H1 (cell line): Measurements from ENCODE around the gene TMEM125. TPM values are rescaled to one million over a fixed set of nuclear protein-coding genes. Genes with fewer than 3 reads are reported as not detected.

Source experiments
- CTCF ChIA-PET: fragments of 300-600 bp; sonication (Branson Sonifier 250); formaldehyde crosslinking; loops from one replicate; lab custom pipeline; 2021; ENCODE audit not compliant: partially characterized antibody; lab: Charles Lee
- POLR2A ChIA-PET: fragments of 300-600 bp; sonication (Branson Sonifier 250); formaldehyde crosslinking; loops from one replicate; lab custom pipeline; 2021; ENCODE audit warnings: inconsistent platforms; ENCODE audit not compliant: partially characterized antibody; lab: Charles Lee
- DNase-seq, 2 experiments: peaks; one replicate each; pipeline versions ENCODE4 v3.0.0 to v3.0.0-alpha.2; 2010 to 2022; ENCODE audit warnings: low spot score in 2 of 2, low read depth in 1 of 2, mixed read lengths in 1 of 2
- FAIRE-seq: peaks from 2 replicates; lab custom pipeline; 2011; peaks lifted over from hg19 to GRCh38; lab: Jason Lieb, UNC
- H2AFZ ChIP-seq: 2 replicates; pipeline ENCODE4 v1.8.1; 2012; ENCODE audit warnings: low read length, inconsistent platforms
- H2AK5ac ChIP-seq: 2 replicates; pipeline ENCODE4 v1.6.1; 2013; ENCODE audit warnings: low read depth, low read length
- H2BK120ac ChIP-seq: replicated peaks from 2 replicates; pipeline ENCODE3; 2013; ENCODE audit warnings: low read depth, low read length, inconsistent platforms
- H2BK12ac ChIP-seq: 2 replicates; pipeline ENCODE4 v1.6.1; 2013; ENCODE audit warnings: low read depth, low read length
- H2BK15ac ChIP-seq: 2 replicates; pipeline ENCODE4 v1.6.1; 2013; ENCODE audit warnings: low read length
- H2BK20ac ChIP-seq: 2 replicates; pipeline ENCODE4 v1.6.1; 2013; ENCODE audit warnings: low read length
- H2BK5ac ChIP-seq: 2 replicates; pipeline ENCODE4 v1.6.1; 2013; ENCODE audit warnings: low read depth, low read length
- H3K14ac ChIP-seq: 2 replicates; pipeline ENCODE4 v1.6.1; 2013; ENCODE audit warnings: inconsistent platforms; ENCODE audit not compliant: insufficient read length
- H3K18ac ChIP-seq: 2 replicates; pipeline ENCODE4 v1.6.1; 2013; ENCODE audit warnings: low read length; ENCODE audit errors: extremely low read depth
- H3K23ac ChIP-seq: 2 replicates; pipeline ENCODE4 v1.6.1; 2013; ENCODE audit warnings: inconsistent platforms; ENCODE audit not compliant: insufficient read length
- H3K23me2 ChIP-seq: 2 replicates; pipeline ENCODE4 v1.6.1; 2013; ENCODE audit warnings: low read depth, low read length
- H3K27ac ChIP-seq: 2 replicates; pipeline ENCODE4 v1.6.1; 2011; ENCODE audit warnings: low read depth, low read length, inconsistent platforms
- H3K27me3 ChIP-seq, 4 experiments: replicated peaks in 1 of 4; 1 replicate in 1 of 4; 2 replicates in 3 of 4; pipeline versions ENCODE4 v1.6.1 to v1.8.1; 2011 to 2013; ENCODE audit warnings: low read length in 3 of 4, mild to moderate bottlenecking in 3 of 4, inconsistent platforms in 2 of 4, mixed read lengths in 2 of 4, moderate library complexity in 1 of 4; ENCODE audit not compliant: control insufficient read depth in 3 of 4, insufficient read depth in 3 of 4; ENCODE audit errors: extremely low read depth in 1 of 4
- H3K36me3 ChIP-seq, 4 experiments: 2 replicates each; pipeline versions ENCODE4 v1.6.1 to v1.8.1; 2011 to 2013; ENCODE audit warnings: mild to moderate bottlenecking in 4 of 4, low read length in 3 of 4, moderate library complexity in 2 of 4, control low read depth in 1 of 4, inconsistent platforms in 1 of 4; ENCODE audit not compliant: insufficient read depth in 4 of 4, control insufficient read depth in 2 of 4
- H3K4ac ChIP-seq: replicated peaks from 2 replicates; pipeline ENCODE3; 2013; ENCODE audit warnings: low read length, low read depth, mixed read lengths, inconsistent platforms; ENCODE audit not compliant: insufficient read length
- H3K4me1 ChIP-seq, 4 experiments: replicated peaks in 1 of 4; 1 replicate in 1 of 4; 2 replicates in 3 of 4; pipeline versions ENCODE4 v1.6.1 to v1.8.1; 2011 to 2013; ENCODE audit warnings: low read length in 3 of 4, inconsistent platforms in 2 of 4, mixed read lengths in 1 of 4; ENCODE audit not compliant: insufficient read depth in 4 of 4, control insufficient read depth in 3 of 4
- H3K4me2 ChIP-seq, 2 experiments: 2 replicates each; pipeline versions ENCODE4 v1.6.1 to v1.8.1; 2011 to 2013; ENCODE audit warnings: low read depth in 2 of 2, low read length in 2 of 2, control low read depth in 1 of 2, inconsistent platforms in 1 of 2, mild to moderate bottlenecking in 1 of 2; ENCODE audit not compliant: insufficient read depth in 1 of 2
- H3K4me3 ChIP-seq, 4 experiments: fragments of 200-600, 300-600 bp in 1 of 4; sonication (generic), shearing (Covaris generic), sonication (Bioruptor Twin) in 1 of 4; 2 replicates each; pipeline versions ENCODE4 v1.5.1 to v1.8.1; 2011 to 2016; ENCODE audit warnings: low read length in 4 of 4, low read depth in 3 of 4, control low read depth in 2 of 4, inconsistent platforms in 2 of 4, mild to moderate bottlenecking in 2 of 4, mixed read lengths in 1 of 4, moderate library complexity in 1 of 4; ENCODE audit not compliant: insufficient read depth in 2 of 4; ENCODE audit errors: extremely low read depth in 1 of 4
- H3K56ac ChIP-seq: replicated peaks from 2 replicates; pipeline ENCODE3; 2013; ENCODE audit warnings: low read depth, mild to moderate bottlenecking, mixed read lengths, low read length, inconsistent platforms; ENCODE audit not compliant: insufficient read length
- H3K79me1 ChIP-seq: 2 replicates; pipeline ENCODE4 v1.6.1; 2013; ENCODE audit warnings: low read depth, low read length, control low read depth
- H3K79me2 ChIP-seq, 2 experiments: 2 replicates each; pipeline versions ENCODE4 v1.6.1 to v1.8.1; 2012 to 2013; ENCODE audit warnings: low read length in 2 of 2, mild to moderate bottlenecking in 2 of 2, inconsistent platforms in 1 of 2; ENCODE audit not compliant: insufficient read depth in 2 of 2, control insufficient read depth in 1 of 2
- H3K9ac ChIP-seq, 4 experiments: replicated peaks in 1 of 4; 1 replicate in 1 of 4; 2 replicates in 3 of 4; pipeline versions ENCODE4 v1.6.1 to v1.8.1; 2011 to 2013; ENCODE audit warnings: low read depth in 3 of 4, low read length in 3 of 4, control low read depth in 2 of 4, mild to moderate bottlenecking in 2 of 4, moderate library complexity in 2 of 4, inconsistent platforms in 1 of 4; ENCODE audit errors: extremely low read depth in 1 of 4
- H3K9me3 ChIP-seq, 2 experiments: 2 replicates each; pipeline versions ENCODE4 v1.6.1 to v1.8.1; 2012 to 2013; ENCODE audit warnings: mild to moderate bottlenecking in 2 of 2, moderate library complexity in 2 of 2, control low read depth in 1 of 2, inconsistent platforms in 1 of 2, low read depth in 1 of 2, low read length in 1 of 2, mixed read lengths in 1 of 2; ENCODE audit not compliant: insufficient read depth in 2 of 2
- H4K20me1 ChIP-seq, 2 experiments: replicated peaks in 1 of 2; 2 replicates each; pipeline versions ENCODE3 to v1.8.1; 2011 to 2013; ENCODE audit warnings: inconsistent platforms in 2 of 2, low read length in 2 of 2, mild to moderate bottlenecking in 1 of 2; ENCODE audit not compliant: insufficient read depth in 2 of 2, control insufficient read depth in 1 of 2
- H4K5ac ChIP-seq: 2 replicates; pipeline ENCODE4 v1.6.1; 2013; ENCODE audit warnings: low read length, low read depth, mixed read lengths, inconsistent platforms; ENCODE audit not compliant: insufficient read length
- H4K8ac ChIP-seq: 2 replicates; pipeline ENCODE4 v1.8.0; 2013; ENCODE audit warnings: mild to moderate bottlenecking, moderate library complexity, low read length, inconsistent platforms; ENCODE audit not compliant: insufficient read depth; ENCODE audit errors: extremely low read depth
- H4K91ac ChIP-seq: replicated peaks from 2 replicates; pipeline ENCODE3; 2013; ENCODE audit warnings: low read length, mixed read lengths, inconsistent platforms; ENCODE audit not compliant: insufficient read length
- CBX5 ChIP-seq: fragments of 300-800, 300-1000 bp; sonication (generic); IDR thresholded peaks from 2 replicates; pipeline ENCODE4 v1.7.1; 2016; ENCODE audit warnings: antibody characterized with exemption, low read length, low read depth
- KDM4A ChIP-seq: IDR thresholded peaks from one replicate; pipeline ENCODE4 v1.7.1; 2012; ENCODE audit warnings: low read depth, mild to moderate bottlenecking, moderate library complexity, low read length, inconsistent platforms; ENCODE audit not compliant: severe bottlenecking
- ZNF274 ChIP-seq: IDR thresholded peaks from 2 replicates; pipeline ENCODE4 v1.7.0; 2012; ENCODE audit warnings: low read length, borderline replicate concordance; ENCODE audit errors: extremely low read depth
- WGBS, 2 experiments: shearing (Covaris generic) in 1 of 2; methylation state at CpG; one replicate each; pipeline versions ENCODE4 v1.1.6 to v1.1.7; 2013 to 2015; ENCODE audit warnings: low lambda C conversion rate in 2 of 2, mixed read lengths in 2 of 2, inconsistent platforms in 1 of 2, low coverage in 1 of 2, missing lambda C conversion rate in 1 of 2; ENCODE audit not compliant: insufficient replicate concordance in 2 of 2, insufficient coverage in 1 of 2, insufficient read length in 1 of 2; ENCODE audit errors: extremely low coverage in 1 of 2, missing lambda C conversion rate in 1 of 2; 5-methylcytosine and 5-hydroxymethylcytosine counted together
- polyA plus RNA-seq, 7 experiments: library from polyadenylated mRNA; depleted of rRNA in 3 of 7; stranded (reverse) in 5 of 7; unstranded in 2 of 7; fragments of >200 nt in 5 of 7; fragments of 200-250 nt in 2 of 7; gene quantifications; 1 replicate in 5 of 7; 2 replicates in 1 of 7; 4 replicates in 1 of 7; pipeline versions ENCODE4 v1.2.1 to v1.2.3, GENCODE V29; 2011 to 2013; ENCODE audit warnings: missing spikeins in 2 of 7, mixed read lengths in 2 of 7
- total RNA-seq: library from RNA; stranded (reverse); fragmentation: NEBNext Ultra II Directional; extraction: Animal tissue kit (Norgen Biotek cat#: 25700); gene quantifications from 2 replicates; pipeline ENCODE4 v1.2.1, GENCODE V29; 2021

Gene TMEM125
- total and polyA plus RNA-seq, 2 of the 8 experiments (the other 6 are each of a cell fraction or from before 2014, with no cell fraction given) = 26.5 to 46.7 TPM

DNA sequence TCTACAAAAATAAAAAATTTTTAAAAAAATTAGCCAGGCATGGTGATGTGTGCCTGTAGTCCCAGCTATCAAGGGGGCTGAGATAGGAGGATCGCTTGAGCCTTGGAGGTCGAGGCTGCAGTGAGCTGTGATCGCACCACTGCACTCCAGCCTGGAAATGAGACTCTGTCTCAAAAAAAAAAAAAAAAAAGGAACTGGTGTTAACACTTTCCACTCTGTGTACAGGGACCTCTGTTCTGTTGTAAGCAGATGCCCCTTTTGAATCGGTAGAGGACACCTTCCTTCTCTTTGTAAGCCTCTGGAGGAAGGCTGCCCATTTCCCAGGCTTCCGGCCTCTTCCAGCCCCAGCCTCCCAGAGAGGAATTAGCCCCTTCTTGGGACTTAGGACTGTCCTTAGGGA, 22.9 kb downstream of the TMEM125 start:
- Histone ChIP-seq H2AK5ac (no peak overlapping the region), H3K36me3 (no peaks in the 10 kb centered on the region), H3K14ac (no peak overlapping the region), H3K23me2 (no peaks in the 10 kb centered on the region; the same call in 1 of the 2 replicates), H3K79me1 (no peaks in the 10 kb centered on the region), H3K4me3 (no peak overlapping the region), H3K27me3 (no peaks in the 10 kb centered on the region), H3K79me2 (no peaks in the 10 kb centered on the region), H4K20me1 (no peaks in the 10 kb centered on the region), H3K4me1 (peaks cover 0 to 8% (median 4%) of the 10 kb centered on the region in 4 experiments; a peak in 4 of 7 replicates), H3K9me3 (no peaks in the 10 kb centered on the region), H3K4ac (no peak overlapping the region), H3K4me2 (no peak overlapping the region), H2BK12ac (no peak overlapping the region), H3K27ac (no peak overlapping the region), H3K18ac (no peak overlapping the region), H2BK20ac (no peak overlapping the region), H2BK15ac (no peak overlapping the region)
- ChIA-PET CTCF (interaction anchor here (0.9 to 1.5 kb wide), 3 partner anchors 20 to 67 kb away, joined by 3 read pairs; no protein-coding TSS in a partner anchor), POLR2A (interaction anchor here (1.0 to 2.0 kb wide), 2 partner anchors 17 to 66 kb away, joined by 5 to 7 read pairs; partner anchors contain the start of gene CDC20)
- WGBS, 2 experiments = 92% methylated on average over 5 of the region's 5 CpGs; no CpG with 5 or more reads in 1 of the 2 experiments
- no peak for DNase-seq
- FAIRE-seq = no peak
- TF ChIP-seq KDM4A (no peak), ZNF274 (no peak), CBX5 (no peak)
- TF ChIP-seq, all 59 proteins: peak for 0
- H3K23ac ChIP-seq = no peak overlapping the region
- H4K91ac ChIP-seq = peak overlapping the region; percentile 10
- no peak overlapping the region for H3K56ac ChIP-seq
- H2AFZ ChIP-seq = no peak overlapping the region
- no peak overlapping the region for H2BK120ac ChIP-seq
- no peak overlapping the region for H4K8ac ChIP-seq
- H2BK5ac ChIP-seq = no peak overlapping the region
- no peak overlapping the region for H3K9ac ChIP-seq
- no peak overlapping the region for H4K5ac ChIP-seq
